Cardiac muscle cell (in vitro differentiated cells and primary cell): ENCODE results near the gene SRPK2. TPM values are rescaled to one million over a fixed set of nuclear protein-coding genes. Genes with fewer than 3 reads are reported as not detected.
"Not testable (repeated sequence)": the region's sequence is repeated elsewhere in the genome, so short reads cannot be mapped to it uniquely, and the experiment has no call there.

Experiments used
- DNase-seq, 2 donors: peaks; one replicate each; pipeline versions ENCODE4 v3.0.0 to v3.0.0-alpha.2; 2010 to 2017; ENCODE audit warnings: low read depth in 1 of 2, low spot score in 1 of 2
- H3K27ac ChIP-seq: fragments of 200-600 bp; sonication (generic); 2 replicates; pipeline ENCODE4 v1.5.1; 2016
- H3K27me3 ChIP-seq: fragments of 200-600 bp; sonication (generic); 2 replicates; pipeline ENCODE4 v1.6.0; 2016; ENCODE audit warnings: control low read depth
- H3K36me3 ChIP-seq: fragments of 200-600 bp; sonication (generic); 2 replicates; pipeline ENCODE4 v1.5.1; 2016; ENCODE audit warnings: control low read depth
- H3K4me1 ChIP-seq: fragments of 200-600 bp; sonication (generic); 2 replicates; pipeline ENCODE4 v1.8.1; 2017; ENCODE audit warnings: low read depth, mild to moderate bottlenecking, mixed run types
- H3K4me3 ChIP-seq: fragments of 200-600 bp; sonication (generic); 2 replicates; pipeline ENCODE4 v1.5.1; 2016; ENCODE audit warnings: mild to moderate bottlenecking
- H3K9me3 ChIP-seq: fragments of 200-600 bp; sonication (generic); 2 replicates; pipeline ENCODE4 v1.5.1; 2017; ENCODE audit warnings: low read depth, mild to moderate bottlenecking, control low read depth
- CTCF ChIP-seq: IDR thresholded peaks from 2 replicates; pipeline ENCODE4 v1.5.1; 2012; ENCODE audit warnings: low read depth, mild to moderate bottlenecking, low read length
- polyA plus RNA-seq: library from polyadenylated mRNA; unstranded; fragments of >200 nt; fragmentation: Nextera tagmentation; extraction: Ambion mirVana; gene quantifications from 2 replicates; pipeline ENCODE4 v1.2.1, GENCODE V29; 2016
- total RNA-seq: library from RNA; depleted of rRNA; stranded (reverse); fragments of >200 nt; gene quantifications from 2 replicates; pipeline ENCODE4 v1.2.3, GENCODE V29; 2016

SRPK2 gene
- total and polyA plus RNA-seq, 2 experiments from 2014 or later = 35.4 to 37.1 TPM

GRCh38 chr7:105297309-105297708 lies 91.4 kb downstream of the SRPK2 start:
- H3K27me3 ChIP-seq = no peaks in the 10 kb centered on the region

GRCh38 chr7:105296491-105296890 lies 92.2 kb downstream of the SRPK2 start:
- Histone ChIP-seq H3K9me3 (no peaks in the 10 kb centered on the region), H3K27ac (peak overlapping the region; percentile 66), H3K36me3 (no peaks in the 10 kb centered on the region), H3K4me3 (no peak overlapping the region), H3K27me3 (no peaks in the 10 kb centered on the region), H3K4me1 (peaks cover 11% of the 10 kb centered on the region)
- no peak for DNase-seq
- no peak for TF ChIP-seq CTCF

More at GRCh38 chr7:105297309-105297708, 91.4 kb downstream of the SRPK2 start:
- H3K9me3 ChIP-seq = no peaks in the 10 kb centered on the region
- no peak for DNase-seq
- no peak overlapping the region for H3K4me3 ChIP-seq
- H3K4me1 ChIP-seq = peaks cover 11% of the 10 kb centered on the region
- H3K27ac ChIP-seq = peak overlapping the region; percentile 66
- no peaks in the 10 kb centered on the region for H3K36me3 ChIP-seq
- no peak for TF ChIP-seq CTCF

GRCh38 chr7:105295596-105296352 lies 92.9 kb downstream of the SRPK2 start:
- no peak for DNase-seq
- H3K36me3 ChIP-seq = no peaks in the 10 kb centered on the region
- H3K4me1 ChIP-seq = peaks cover 11% of the 10 kb centered on the region
- no peak for TF ChIP-seq CTCF
- no peak overlapping the region for H3K4me3 ChIP-seq
- H3K27ac ChIP-seq = peak overlapping the region; percentile 10
- H3K27me3 ChIP-seq = no peaks in the 10 kb centered on the region
- no peaks in the 10 kb centered on the region for H3K9me3 ChIP-seq

GRCh38 chr7:105294482-105294881 lies 94.2 kb downstream of the SRPK2 start:
- H3K4me3 ChIP-seq, DNase-seq, H3K27ac ChIP-seq, H3K36me3 ChIP-seq, H3K9me3 ChIP-seq, H3K27me3 ChIP-seq: not testable (repeated sequence)
- H3K4me1 ChIP-seq = peaks cover 11% of the 10 kb centered on the region

- Histone ChIP-seq H3K27ac (no peak overlapping the region), H3K36me3 (no peaks in the 10 kb centered on the region), H3K9me3 (no peaks in the 10 kb centered on the region), H3K27me3 (no peaks in the 10 kb centered on the region), H3K4me1 (no peaks in the 10 kb centered on the region), H3K4me3 (no peak overlapping the region)
- TF ChIP-seq CTCF = no peak
- DNase-seq = no peak
Measured at GRCh38 chr7:105289704-105290103, 99.0 kb downstream of the SRPK2 start.

GRCh38 chr7:105286441-105286840 lies 102.3 kb downstream of the SRPK2 start:
- Histone ChIP-seq H3K9me3 (no peaks in the 10 kb centered on the region), H3K27ac (no peak overlapping the region), H3K27me3 (no peaks in the 10 kb centered on the region), H3K4me1 (peaks cover 10% of the 10 kb centered on the region), H3K4me3 (no peak overlapping the region), H3K36me3 (no peaks in the 10 kb centered on the region)
- TF ChIP-seq CTCF = no peak
- no peak for DNase-seq
